ENCODE results near the gene CYP4V2.

CYP4V2 gene

DNA sequence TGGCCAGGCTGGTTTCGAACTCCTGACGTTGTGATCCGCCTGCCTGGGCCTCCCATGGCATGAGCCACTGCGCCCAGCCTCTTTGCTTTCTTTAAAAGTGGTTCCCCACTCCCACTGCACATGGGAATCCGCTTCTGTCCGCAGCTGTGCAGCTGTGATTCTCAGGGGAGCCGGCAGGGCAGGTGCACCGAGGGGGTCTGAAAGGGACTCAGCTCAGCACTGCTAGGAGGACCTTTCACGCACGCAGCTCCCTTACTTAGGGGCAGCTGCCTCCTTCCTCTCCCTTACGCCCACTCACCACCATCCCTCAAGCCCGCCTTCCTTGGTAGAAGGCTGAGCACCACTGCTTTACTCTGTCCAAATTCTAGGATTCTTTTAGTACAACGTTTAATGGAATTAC lies 40.4 kb upstream of the CYP4V2 start:
- no peak for DNase-seq (ENCODE audit: low read depth)
- TF ChIP-seq, protein P1, sequence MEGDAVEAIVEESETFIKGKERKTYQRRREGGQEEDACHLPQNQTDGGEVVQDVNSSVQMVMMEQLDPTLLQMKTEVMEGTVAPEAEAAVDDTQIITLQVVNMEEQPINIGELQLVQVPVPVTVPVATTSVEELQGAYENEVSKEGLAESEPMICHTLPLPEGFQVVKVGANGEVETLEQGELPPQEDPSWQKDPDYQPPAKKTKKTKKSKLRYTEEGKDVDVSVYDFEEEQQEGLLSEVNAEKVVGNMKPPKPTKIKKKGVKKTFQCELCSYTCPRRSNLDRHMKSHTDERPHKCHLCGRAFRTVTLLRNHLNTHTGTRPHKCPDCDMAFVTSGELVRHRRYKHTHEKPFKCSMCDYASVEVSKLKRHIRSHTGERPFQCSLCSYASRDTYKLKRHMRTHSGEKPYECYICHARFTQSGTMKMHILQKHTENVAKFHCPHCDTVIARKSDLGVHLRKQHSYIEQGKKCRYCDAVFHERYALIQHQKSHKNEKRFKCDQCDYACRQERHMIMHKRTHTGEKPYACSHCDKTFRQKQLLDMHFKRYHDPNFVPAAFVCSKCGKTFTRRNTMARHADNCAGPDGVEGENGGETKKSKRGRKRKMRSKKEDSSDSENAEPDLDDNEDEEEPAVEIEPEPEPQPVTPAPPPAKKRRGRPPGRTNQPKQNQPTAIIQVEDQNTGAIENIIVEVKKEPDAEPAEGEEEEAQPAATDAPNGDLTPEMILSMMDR (IDR thresholded peaks at IDR 0.05; ENCODE audit: insufficient read depth, low read depth, low read length, missing control alignments) = no peak
- no peak overlapping the region for H3K4me3 ChIP-seq (ENCODE audit: low read length)

- no peak for DNase-seq (ENCODE audit: low read depth)
- TF ChIP-seq, protein P1 (IDR thresholded peaks at IDR 0.05; ENCODE audit: insufficient read depth, low read depth, low read length, missing control alignments) = no peak
- H3K4me3 ChIP-seq (ENCODE audit: low read length) = no peak overlapping the region
Observed at GRCh38 chr4:186151499-186151898, 39.9 kb upstream of the CYP4V2 start.

GRCh38 chr4:186158021-186158813 lies 33.1 kb upstream of the CYP4V2 start:
- no peak for DNase-seq (ENCODE audit: low read depth)
- TF ChIP-seq, protein P1 (IDR thresholded peaks at IDR 0.05; ENCODE audit: insufficient read depth, low read depth, low read length, missing control alignments) = no peak
- no peak overlapping the region for H3K4me3 ChIP-seq (ENCODE audit: low read length)

GRCh38 chr4:186158966-186159365 lies 32.4 kb upstream of the CYP4V2 start:
- DNase-seq (ENCODE audit: low read depth) = no peak
- TF ChIP-seq, protein P1 (IDR thresholded peaks at IDR 0.05; ENCODE audit: insufficient read depth, low read depth, low read length, missing control alignments) = no peak
- H3K4me3 ChIP-seq (ENCODE audit: low read length) = no peak overlapping the region

GRCh38 chr4:186159613-186160012 lies 31.8 kb upstream of the CYP4V2 start:
- H3K4me3 ChIP-seq (ENCODE audit: low read length) = no peak overlapping the region
- TF ChIP-seq, protein P1 (IDR thresholded peaks at IDR 0.05; ENCODE audit: insufficient read depth, low read depth, low read length, missing control alignments) = no peak
- no peak for DNase-seq (ENCODE audit: low read depth)

GRCh38 chr4:186161138-186161537 lies 30.2 kb upstream of the CYP4V2 start:
- TF ChIP-seq, protein P1 (IDR thresholded peaks at IDR 0.05; ENCODE audit: insufficient read depth, low read depth, low read length, missing control alignments) = no peak
- H3K4me3 ChIP-seq (ENCODE audit: low read length) = no peak overlapping the region
- DNase-seq (ENCODE audit: low read depth) = no peak
